Hematopoietic multipotent progenitor cell treated with erythropoietin and hydrocortisone succinate and interleukin-3 and kit ligand, for 4 days (in vitro differentiated cells): Measurements from ENCODE around the gene KCNQ1.

ENCODE experiments used
- DNase-seq: peaks from one replicate; pipeline ENCODE4 v3.0.0-alpha.2; 2015

Gene KCNQ1

DNA sequence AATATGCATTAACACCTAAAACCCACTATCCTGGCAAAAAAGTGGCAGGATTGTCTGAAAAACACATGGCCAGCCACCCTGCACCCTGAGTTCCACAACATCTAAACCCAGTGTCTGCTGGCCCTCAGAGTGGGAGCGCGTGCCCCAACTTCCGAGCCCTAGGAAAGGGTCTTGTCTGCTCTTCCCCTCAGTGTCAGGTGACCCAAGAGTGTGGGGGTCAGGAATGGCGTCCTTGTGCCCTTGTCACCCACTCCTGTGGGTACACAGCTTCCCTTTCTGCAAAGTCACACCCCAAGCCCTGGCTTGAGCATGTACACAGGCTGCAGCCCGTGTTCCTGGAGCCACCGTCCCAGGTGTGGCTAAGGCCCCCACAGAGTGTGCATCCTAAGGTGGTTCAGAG is 373.2 kb downstream of the KCNQ1 start:
- no peak for DNase-seq

DNA sequence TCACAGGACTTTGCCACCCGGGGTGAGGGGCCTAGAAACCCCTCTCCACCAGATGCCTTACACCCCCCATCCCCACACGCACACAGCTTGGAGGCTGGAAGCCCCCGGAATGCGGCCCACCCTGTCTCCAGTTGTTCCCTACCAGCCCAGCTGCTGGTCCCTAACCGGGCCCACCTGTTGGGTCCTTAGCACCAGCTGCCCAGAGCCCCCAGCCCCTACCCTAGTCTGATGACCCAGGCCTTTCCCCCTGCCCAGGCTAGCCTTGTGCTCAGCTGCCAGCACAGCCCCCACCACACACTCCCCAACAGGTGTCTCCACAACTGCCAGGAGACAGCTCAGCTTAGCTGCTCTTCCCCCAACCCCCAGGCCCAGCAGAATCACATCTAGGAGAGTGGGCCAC is 373.7 kb downstream of the KCNQ1 start:
- DNase-seq, result no peak

DNA sequence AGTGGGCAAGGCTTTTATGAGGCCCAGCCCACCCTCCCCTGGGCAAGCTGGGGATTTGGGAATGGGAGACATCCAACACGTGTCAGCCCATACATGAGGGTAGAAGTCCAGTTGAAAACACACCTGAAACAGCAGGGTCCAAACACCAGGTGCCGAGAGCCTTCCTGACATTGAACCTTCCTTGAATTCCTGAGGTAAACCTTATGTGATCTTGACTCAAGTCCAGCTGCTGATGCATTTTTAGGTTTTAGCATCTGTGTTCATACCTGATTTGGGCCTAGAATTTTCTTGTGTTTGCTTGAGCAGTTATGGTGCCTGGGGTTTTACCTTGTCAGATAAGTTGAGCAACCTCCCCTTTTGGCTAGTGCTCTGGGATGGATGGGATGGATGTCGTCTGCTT is 374.5 kb downstream of the KCNQ1 start:
- no peak for DNase-seq

DNA sequence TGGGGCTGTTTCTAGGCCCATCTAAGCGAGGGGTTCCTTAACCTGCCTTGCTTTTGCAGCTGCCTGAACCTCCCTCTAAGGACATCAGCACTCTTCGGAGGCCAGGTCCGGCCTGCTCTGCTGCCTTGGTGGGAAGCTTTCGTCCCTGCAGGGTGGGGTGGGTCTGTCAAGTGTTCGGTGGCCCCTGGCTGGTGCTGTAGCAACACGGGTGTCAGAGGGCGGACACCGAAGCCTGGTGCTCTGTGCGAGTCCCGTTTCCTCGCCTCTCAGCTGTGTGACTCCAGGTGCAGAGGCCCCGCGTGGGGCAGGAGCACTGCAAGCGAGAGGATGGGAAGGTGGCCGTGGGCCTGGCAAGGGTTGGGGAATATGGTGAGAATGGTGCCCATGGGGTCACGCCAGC is 376.2 kb downstream of the KCNQ1 start:
- no peak for DNase-seq

DNA sequence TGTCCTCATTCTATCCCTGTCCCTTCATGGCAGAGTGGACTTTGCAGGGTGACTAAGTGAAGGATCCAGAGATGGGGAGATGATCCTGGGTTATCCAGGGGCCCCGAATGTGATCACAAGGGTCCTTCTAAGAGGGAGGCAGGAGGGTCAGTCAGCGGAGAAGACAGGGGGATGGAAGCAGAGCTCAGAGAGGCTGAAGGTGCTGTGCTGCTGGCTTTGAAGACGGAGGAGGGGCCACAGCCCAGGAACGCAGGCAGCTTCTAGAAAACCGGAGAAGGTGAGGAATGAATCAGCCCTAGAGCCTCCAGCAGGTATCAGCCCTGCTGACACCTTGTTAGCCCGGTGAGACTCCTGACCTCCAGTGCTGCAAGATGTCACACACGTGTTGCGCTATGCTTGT is 377.1 kb downstream of the KCNQ1 start:
- no peak for DNase-seq

DNA sequence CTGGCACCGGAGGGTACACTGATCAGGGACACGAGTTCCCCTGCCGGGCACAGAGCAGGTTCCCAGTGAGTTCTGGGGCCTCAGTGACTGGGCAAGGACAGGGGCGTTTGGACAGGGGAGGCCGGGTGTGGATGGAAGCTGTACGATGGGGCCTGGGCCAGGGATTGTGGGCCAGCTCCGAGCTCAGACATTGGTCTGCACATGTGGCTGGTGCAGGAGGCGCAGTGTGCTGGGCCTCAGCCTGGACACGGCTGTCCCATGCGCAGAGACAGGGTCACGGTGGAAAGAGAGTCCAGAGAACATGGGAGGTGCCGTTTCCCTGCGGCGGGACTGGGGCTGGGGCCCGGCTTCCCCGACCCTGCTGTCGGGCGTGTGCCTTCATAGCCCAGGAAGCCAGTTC is 380.0 kb downstream of the KCNQ1 start:
- DNase-seq, result no peak

DNA sequence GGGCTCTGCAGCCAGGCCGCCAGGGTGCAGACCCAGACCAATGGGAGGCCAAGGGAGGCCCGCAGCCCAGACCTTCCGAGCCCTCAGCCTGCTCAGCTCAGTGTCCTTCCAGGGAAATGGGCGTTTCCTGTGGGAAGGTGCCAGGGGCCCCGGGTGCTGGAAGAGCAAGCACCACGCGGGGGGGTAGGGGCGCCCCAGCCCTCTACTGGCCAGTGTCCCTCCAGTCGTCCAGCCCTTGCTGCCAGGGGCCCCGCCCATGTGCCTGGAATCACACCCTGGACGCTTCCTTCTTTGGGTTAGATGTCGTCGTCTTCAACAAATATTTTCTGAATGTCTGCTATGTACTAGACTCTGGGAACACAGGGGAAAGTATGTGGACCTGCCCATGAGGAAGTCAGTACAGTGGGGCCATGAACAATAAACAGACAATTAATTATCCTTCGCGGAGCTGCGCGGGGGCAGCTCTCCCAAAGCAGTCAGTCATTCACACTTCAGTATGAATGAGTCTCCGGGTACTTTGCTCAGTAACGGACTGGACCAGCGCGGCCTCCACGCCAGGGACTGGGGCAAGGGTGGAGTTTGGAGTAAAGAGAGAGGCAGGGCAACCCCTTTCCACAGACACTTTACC is 380.6 kb downstream of the KCNQ1 start:
- DNase-seq, result no peak

DNA sequence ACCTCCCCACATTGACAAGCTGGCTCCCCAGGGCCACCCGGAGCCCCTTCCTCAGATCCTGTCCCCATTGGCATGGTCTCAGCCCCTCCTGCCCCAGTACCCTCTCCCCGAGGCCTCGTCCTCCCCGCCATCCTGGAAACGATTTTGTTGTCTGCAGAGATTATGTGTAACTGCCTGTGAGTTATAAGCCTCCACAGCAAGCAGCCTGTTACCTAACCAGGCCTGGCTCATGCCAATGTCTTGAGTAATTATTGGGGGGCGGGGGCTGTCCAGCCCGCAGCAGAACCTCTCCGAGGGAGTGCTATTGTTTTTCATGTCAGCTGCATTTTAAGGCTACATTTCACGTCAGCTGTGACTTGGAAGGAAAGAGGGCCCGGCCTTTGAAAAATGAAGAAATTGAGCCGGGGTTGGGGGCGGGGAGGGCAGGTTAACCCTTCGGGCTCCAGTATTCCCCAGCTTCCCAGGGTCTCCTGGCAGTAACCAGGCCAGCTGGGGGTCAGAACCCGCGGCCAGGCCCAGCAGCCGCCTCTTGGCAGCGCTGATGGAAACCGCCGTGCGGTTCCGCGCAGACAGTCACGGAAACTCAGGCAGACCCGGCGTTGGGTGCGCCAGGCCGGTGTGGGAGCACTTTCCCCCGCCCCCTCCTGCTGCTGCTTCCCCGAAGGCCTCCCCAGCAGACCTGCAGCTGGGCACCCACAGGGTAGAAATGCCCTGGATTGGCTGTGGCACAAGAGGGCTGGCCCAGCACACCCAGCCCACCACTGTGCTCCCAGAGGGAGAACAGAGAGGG is 381.3 kb downstream of the KCNQ1 start:
- DNase-seq, result peak; percentile 93

DNA sequence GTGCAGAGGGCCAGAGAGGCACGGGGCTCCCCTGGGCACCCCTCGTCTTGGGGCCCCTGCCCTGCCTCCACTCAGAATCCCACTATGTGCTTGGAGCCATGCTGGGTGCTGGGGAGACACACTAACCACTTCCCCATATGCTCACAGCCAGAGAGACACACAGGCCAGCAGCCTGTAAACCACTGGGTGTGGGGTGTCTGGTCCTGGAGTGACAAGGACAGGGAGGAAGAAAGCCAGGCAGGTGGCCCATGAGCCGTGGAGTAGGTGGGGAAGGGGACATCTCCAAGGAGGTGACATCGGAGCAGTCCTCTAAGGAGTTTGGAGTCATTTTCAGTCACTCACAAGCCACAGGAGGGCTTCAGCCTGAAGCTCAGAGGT is 381.9 kb downstream of the KCNQ1 start:
- no peak for DNase-seq

DNA sequence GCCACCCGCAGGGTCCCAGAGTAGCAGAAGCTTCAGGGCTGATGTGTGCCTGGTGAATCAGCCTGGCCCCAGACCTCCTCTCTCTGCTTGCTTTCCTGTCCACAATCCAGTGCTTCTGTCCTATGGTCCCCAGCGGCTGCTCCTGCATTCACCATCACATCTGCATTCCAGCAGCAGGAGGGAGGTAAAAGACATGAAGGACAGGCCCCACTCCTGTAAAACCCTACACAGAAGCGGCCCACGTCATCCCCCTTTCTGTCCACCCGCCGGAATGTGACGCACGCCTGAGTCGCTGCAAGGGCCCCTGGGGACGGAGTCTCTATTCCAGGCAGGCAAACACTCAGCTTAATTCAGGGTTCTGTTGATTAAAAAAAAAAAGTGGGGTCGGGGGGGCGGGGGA is 382.4 kb downstream of the KCNQ1 start:
- DNase-seq, result no peak

DNA sequence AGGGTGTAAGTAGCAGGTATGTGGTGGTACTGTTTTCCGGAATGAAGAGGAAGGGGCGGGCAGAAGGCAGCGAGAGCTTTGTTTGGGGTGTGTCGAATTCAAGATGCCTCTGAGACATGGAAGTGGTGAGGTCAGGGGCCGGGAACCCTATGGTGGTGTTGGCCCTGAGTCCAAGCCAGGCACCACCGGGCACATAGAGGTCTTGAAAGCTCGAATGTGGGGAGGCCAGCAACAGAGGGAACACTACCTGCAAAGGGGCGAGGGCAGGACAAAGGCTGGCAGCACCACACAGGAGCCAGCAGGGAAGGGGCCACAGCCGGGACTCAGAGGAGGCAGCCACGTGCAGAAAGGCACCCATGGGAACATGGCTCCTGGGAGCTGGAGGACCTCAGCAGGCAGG is 383.0 kb downstream of the KCNQ1 start:
- no peak for DNase-seq

DNA sequence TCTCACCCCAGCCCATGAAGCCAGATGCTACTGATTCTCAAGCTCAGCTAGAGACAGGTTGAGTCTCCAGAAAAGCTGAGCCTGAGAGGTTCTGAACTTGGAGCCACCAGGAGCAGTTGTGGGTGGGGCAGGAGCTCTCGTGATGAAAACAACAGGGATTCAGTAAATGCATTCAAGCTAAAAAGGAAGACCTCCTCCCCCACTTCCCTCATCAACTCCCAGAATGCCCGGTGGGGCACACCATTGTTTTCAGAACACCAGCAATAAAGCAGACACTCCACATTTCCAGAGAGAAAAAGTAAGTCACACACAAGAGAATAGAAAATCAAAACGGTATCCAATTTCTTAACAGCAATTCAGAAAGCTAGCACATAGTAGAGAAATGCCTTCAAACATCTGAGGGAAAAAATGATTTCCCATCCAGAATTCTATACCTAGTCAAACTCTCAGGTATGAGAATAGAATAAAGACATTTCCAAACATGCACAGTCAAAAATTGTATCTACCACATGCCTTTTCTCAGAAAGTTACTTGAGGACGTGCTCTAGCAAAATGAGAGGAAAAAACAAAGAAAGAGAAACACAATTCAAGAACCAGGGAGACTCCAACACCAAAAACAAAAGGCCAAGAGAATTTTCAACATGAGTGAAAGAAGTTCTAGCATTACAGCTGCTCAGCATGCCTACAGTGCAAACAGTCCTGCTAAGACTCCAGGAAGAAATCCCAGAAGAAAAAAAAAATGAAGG is 383.9 kb downstream of the KCNQ1 start:
- no peak for DNase-seq

DNA sequence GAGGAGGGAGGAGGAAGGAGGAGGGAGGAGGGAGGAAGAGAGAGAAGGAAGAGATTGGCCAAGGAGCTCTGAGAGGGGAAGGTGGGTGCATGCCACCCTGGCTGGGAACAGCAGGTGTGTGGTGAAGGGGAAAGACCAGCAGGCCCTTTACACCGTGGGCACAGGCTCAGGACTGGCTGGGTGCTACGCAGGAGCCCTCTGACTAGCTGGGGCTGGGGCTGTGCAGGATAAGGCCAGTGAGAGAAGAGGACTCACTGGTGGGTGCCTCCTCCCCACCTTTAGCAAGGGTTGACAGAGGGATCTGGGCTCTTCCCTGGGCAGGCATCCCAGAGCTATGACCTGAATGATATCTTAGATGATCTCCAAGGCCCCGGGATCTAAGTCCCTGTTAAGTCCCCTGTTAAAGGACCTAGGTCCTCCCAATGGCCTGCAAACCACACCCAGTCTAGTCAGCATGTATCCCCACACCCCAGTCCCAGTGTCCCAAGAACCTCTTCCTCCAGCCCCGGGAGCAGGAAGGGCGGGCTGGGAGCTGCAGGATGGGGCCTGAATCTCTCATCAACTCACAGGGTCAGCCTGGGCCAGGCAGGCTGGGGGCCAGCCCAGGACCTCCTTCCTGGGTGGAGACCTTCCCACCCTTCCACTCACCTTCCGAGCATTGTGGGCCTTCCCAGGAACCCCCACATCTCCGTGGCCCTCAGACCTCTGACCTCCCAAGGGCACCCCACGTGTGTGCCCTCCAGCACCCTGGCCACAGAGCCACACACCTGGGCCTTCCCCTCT is 385.4 kb downstream of the KCNQ1 start:
- no peak for DNase-seq

DNA sequence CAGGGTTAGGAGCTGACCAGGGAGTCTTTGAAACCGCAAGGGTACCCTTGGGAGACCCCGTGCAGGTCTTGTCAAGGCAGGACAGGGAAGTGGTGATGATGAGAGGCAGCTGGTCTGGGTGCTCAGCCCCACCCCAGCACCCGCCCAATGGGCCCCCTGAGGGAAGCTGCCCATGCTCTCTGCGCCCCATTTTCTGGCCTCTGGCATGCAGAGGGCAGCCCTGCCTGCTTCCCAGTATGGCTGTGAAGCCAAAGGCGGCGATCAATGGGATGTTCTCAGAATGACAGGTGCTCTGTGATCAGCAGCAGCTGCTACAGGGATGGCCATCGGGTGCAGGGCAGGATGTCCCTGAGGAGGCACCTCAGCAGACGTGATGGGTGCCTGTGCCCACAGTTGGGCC is 386.1 kb downstream of the KCNQ1 start:
- no peak for DNase-seq

DNA sequence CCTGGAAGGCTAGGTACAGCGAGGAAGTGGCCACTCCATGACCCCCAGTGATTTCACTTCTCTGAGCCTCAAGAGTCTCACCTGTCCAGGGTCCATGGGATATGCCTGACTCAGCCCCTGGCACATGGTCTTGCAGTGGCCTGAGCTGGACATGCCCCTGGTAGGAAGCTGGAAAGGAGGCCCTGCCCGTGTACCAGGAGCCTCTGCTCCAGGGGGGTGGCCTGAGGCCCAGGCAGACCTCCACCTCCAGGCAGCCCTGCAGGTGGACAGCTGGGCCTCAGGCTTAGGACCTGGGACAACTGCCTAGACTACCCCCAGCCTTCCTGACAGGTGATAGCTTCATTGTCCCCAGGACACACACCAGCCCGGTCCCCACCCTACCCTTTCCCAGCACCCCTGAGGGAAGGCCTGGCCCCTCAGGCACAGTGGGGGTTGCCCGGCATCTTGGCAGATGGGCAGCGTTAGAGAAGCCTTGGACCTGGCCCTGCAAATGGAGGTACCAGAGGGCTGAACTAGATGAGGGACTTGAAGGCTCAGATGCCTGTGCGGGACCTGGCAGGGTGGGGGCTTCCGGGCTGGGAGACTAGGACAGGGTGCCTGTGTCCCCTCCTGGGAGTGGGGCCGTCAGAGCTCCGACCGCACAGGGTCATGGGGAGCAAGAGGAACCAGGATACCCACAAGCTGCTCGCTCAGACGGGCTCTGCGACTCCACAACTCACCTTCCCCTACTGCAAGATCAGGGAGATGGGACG is 387.1 kb downstream of the KCNQ1 start:
- no peak for DNase-seq

DNA sequence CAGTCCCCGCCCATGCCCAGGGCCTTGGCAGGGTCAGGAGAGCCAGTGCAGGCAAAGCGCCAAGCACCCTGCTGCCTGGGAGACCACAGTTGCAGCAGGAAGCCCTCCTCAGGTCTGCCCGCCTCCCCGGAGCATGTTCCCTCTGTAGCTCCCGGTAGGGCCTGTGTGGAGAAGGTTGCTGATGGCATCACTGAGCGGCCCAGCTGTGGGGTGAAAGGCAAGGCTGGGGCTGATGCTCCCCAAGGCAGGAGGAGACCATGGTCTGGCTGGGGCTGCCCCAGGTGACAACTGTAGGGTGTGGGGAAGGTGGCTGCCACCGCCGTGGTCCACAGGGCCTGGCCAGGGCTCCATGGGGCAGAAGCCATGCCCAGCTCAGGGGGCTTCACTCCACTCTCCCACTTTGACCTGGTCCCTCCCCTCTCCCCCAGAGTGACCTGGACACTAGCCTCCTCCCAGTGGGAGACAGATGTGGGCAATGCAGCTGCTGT is 387.8 kb downstream of the KCNQ1 start:
- DNase-seq, result no peak

DNA sequence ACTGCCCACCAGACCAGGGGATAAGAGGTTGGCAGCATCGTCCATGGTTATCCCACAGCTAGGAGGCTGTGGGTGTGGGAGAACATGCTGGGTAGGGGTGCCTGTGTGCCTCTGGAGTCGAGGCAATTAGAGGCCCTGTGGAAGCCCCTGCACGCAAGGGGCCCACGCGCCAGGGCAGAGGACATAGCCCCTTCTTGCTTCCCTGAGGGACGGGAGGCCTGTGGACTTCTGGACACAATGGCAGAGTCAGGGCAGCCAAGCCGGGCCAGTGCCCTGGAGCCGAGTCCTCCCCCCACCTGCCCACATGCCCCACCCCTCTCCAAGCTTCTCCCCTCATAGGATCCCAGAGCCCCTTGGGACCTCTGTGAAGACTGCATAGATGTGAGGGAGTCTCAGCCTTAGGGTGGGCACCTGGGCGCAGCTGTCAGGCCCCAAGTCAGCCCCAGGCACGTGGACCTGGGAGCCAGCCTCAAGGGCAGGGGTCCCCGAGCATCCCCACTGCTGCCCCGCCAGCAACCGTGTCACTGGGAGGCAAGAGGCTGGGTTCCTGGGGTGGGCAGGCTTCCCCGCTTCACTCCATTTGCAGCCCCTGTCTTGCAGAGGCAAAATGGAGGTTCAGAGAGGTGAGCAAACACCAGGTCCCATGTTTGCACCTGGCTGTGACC is 388.4 kb downstream of the KCNQ1 start:
- no peak for DNase-seq

DNA sequence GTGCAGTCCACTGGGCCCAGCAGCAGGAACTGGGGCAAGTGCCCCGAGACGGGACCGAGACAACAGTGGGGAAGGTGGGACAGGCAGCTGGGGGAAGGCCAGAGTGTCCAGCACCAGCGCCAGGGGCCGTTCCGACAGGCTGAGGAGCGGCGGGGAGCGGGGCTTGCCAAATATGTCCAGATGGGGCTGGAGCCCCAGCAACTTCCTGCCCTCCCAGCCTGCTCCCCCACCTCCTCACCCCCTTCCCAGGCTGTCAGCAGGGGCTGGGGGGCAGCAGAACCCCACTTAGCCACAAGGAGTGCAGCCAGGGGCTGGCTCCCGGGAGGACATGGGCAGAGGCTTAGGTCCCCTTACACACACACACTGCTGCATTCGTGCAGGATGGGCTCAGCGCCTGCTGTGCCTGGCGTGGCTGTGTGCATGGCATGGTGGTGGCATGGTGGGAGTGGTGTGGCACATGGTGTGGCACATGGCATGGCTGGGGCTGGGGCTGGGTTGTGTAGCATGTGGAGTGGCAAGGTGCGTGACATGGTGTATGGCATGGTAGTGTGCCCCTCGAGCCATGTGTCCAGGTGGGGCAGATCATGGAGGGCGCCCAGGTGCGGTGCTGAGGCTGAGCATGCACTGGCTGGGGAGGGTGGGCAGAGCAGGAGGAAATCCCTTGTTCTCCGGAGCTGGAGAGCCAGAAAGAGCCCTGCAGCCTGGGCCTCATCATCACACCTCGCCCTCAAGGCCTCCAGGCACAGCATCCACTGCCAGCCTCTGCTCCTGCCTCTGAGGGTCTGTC is 389.1 kb downstream of the KCNQ1 start:
- DNase-seq, result no peak

DNA sequence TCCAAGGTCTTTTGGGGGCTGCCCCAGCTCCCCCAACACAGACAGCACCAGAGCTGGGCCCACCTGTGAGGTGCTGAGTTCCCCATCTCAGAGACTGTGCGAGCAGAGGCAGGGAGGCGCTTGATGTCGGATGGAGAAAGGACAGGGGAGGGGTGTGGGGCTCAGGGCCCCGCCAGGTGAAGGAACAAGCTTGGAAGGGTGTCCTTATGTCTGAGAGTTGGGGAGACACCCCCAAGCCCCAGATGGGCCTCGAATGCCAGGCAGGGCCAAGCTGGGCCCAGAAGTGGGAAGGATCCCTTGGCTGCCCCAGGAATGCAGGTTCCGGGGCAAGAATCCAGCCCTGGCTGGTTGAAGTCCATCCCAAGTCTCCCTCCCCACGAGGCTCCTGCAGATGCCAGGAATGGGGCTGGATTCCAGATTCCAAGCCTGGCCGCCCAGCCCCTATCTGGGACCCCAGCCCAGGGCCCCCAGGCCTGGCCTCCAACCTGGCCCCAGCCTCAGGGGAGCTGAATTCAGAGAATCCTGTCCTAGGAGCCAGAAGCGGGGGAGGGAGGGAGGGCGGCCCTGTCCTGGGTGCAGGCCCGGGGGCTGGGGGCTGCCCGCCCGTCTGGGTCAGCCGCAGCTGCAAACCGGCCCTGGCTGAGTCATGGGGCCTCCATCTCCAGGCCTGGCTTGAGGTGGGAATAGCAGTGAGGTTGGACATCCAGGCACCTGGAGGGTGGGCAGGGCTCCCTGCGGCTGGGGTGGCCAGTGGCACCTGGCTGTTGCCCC is 389.9 kb downstream of the KCNQ1 start:
- DNase-seq, result no peak

DNA sequence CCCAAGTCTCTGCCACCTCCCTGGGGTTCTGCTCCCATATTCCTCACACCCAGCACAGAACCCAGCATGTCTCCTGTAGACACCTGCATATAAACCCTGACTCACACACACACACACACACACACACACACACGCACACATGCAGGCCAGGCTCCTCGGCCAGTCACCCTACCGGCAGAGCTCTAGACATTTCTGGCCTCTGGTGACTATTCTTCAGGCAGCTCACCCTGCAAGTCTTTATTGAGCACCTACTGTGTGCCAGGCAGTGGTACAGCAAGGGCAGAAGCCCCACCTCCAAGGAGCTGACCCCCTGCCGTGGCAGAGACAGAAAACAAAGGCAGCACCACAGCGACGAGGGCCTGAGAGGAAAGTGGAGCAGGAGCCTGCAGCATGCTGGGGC is 390.5 kb downstream of the KCNQ1 start:
- no peak for DNase-seq
